WTC11 (cell line): Measurements from ENCODE around the gene TNPO3.

Experiments
- CBFB ChIP-seq: sonication (generic); formaldehyde crosslinking; IDR thresholded peaks from 2 replicates; pipeline ENCODE4 v1.8.1; 2022; ENCODE audit warnings: mild to moderate bottlenecking, low read depth, missing genetic modification reagents
- E2F4 ChIP-seq: sonication (generic); formaldehyde crosslinking; IDR thresholded peaks from 2 replicates; pipeline ENCODE4 v1.8.1; 2022; ENCODE audit warnings: low read depth, mild to moderate bottlenecking, moderate library complexity, missing genetic modification reagents, borderline replicate concordance
- GABPB1 ChIP-seq: sonication (generic); formaldehyde crosslinking; IDR thresholded peaks from 2 replicates; pipeline ENCODE4 v1.8.1; 2023; ENCODE audit warnings: mild to moderate bottlenecking, missing genetic modification reagents
- JUN ChIP-seq: sonication (generic); formaldehyde crosslinking; IDR thresholded peaks from 2 replicates; pipeline ENCODE4 v1.8.0; 2023; ENCODE audit warnings: mild to moderate bottlenecking, missing genetic modification reagents
- MXD4 ChIP-seq: fragments of 250-450 bp; sonication (Bioruptor Pico); IDR thresholded peaks from 2 replicates; pipeline ENCODE4 v1.8.0; 2021; ENCODE audit warnings: mild to moderate bottlenecking, moderate library complexity, borderline replicate concordance
- NFE2L1 ChIP-seq: sonication (generic); formaldehyde crosslinking; IDR thresholded peaks from 2 replicates; pipeline ENCODE4 v1.8.1; 2023; ENCODE audit warnings: missing genetic modification reagents
- SMAD3 ChIP-seq: sonication (generic); formaldehyde crosslinking; IDR thresholded peaks from 2 replicates; pipeline ENCODE4 v1.8.0; 2022; ENCODE audit warnings: missing genetic modification reagents, mild to moderate bottlenecking, borderline replicate concordance
- TF ChIP-seq, protein P1 (sequence below): fragments of 200-600 bp; IDR thresholded peaks from 2 replicates; pipeline ENCODE4 v1.8.0; 2022; ENCODE audit warnings: antibody characterized with exemption
- TF ChIP-seq, protein P2 (sequence below): sonication (generic); formaldehyde crosslinking; IDR thresholded peaks from 2 replicates; pipeline ENCODE4 v1.8.1; 2023; ENCODE audit warnings: mild to moderate bottlenecking, missing genetic modification reagents

DNA sequence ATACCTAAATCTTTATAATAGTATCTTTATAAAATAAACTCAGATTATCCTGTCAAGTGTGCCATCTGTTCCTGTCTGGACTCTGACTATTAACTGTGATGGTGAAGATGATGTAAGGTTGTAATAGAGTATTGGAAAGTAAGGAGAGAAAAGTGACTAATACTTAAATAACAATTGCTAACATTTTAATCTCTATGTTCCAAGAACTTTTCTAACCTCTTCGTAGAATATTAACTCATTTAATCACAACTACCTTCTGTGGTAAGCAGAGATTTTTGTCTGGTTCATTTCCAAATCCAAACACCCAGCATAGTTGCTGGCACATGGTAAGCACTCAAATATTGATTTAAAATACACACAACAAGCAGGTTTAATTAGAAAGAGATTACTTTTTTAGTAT is 2.5 kb downstream of the TNPO3 start:
- TF ChIP-seq, protein P1, sequence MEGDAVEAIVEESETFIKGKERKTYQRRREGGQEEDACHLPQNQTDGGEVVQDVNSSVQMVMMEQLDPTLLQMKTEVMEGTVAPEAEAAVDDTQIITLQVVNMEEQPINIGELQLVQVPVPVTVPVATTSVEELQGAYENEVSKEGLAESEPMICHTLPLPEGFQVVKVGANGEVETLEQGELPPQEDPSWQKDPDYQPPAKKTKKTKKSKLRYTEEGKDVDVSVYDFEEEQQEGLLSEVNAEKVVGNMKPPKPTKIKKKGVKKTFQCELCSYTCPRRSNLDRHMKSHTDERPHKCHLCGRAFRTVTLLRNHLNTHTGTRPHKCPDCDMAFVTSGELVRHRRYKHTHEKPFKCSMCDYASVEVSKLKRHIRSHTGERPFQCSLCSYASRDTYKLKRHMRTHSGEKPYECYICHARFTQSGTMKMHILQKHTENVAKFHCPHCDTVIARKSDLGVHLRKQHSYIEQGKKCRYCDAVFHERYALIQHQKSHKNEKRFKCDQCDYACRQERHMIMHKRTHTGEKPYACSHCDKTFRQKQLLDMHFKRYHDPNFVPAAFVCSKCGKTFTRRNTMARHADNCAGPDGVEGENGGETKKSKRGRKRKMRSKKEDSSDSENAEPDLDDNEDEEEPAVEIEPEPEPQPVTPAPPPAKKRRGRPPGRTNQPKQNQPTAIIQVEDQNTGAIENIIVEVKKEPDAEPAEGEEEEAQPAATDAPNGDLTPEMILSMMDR = no peak
- no peak for TF ChIP-seq CBFB (CRISPR knock-in tag)
- no peak for TF ChIP-seq E2F4 (CRISPR knock-in tag)
- no peak for TF ChIP-seq GABPB1
- TF ChIP-seq, protein P2, sequence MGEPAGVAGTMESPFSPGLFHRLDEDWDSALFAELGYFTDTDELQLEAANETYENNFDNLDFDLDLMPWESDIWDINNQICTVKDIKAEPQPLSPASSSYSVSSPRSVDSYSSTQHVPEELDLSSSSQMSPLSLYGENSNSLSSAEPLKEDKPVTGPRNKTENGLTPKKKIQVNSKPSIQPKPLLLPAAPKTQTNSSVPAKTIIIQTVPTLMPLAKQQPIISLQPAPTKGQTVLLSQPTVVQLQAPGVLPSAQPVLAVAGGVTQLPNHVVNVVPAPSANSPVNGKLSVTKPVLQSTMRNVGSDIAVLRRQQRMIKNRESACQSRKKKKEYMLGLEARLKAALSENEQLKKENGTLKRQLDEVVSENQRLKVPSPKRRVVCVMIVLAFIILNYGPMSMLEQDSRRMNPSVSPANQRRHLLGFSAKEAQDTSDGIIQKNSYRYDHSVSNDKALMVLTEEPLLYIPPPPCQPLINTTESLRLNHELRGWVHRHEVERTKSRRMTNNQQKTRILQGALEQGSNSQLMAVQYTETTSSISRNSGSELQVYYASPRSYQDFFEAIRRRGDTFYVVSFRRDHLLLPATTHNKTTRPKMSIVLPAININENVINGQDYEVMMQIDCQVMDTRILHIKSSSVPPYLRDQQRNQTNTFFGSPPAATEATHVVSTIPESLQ = no peak
- TF ChIP-seq SMAD3 (CRISPR knock-in tag) = no peak
- no peak for TF ChIP-seq NFE2L1
- no peak for TF ChIP-seq JUN (CRISPR knock-in tag)
- no peak for TF ChIP-seq MXD4 (CRISPR knock-in tag)
